ENCODE results near the gene HSPB6.
A peak's percentile ranks its signal among the peaks of the same experiment; 100 is the strongest.

The HSPB6 gene

DNA sequence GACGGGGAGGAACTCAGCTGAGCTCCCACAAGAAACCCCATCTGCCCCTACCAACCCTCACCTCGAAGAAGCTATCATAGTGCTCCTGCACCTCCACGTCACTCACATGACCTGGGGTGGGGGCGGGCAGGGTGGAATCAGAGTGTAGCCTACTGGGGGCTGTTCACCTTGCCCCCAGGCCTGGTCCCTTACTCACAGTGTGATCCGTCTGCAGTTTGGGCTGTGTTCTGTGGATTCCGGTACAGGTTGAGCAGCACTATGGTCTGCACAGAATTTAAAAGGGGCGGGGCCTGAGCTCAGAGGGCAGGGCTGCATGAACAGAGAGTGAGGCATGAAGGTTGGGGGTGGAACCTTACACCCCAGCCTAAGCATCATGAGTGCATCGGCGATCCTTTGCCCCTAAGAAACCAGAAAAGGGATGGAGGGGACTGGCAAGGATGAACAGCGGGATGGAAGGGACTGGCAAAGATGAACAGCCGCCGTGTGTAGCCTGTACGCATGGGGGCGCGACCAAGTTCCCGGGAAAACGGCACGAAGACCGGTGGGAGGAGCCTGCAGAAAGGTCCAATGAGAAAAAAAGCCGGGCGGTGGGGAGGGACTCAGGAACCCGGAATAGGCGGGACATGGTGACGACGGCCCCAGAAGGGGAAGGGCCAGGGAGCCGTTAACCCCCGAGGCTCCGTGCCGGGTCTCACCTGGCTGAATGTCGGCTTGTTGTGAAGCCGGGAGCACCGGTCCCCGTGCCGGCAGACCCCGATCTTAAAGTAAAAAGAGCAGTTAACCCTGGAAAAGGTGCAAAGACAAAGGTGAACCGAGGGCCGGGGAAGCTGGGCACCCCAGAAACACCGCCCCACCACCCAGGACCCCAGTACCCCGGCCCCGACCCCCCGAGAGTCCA is 12.2 kb downstream of the HSPB6 start:
- peak; percentile 92 for DNase-seq

- DNase-seq, result no peak
Measured at GRCh38 chr19:35743640-35744429, 13.0 kb downstream of the HSPB6 start.

DNA sequence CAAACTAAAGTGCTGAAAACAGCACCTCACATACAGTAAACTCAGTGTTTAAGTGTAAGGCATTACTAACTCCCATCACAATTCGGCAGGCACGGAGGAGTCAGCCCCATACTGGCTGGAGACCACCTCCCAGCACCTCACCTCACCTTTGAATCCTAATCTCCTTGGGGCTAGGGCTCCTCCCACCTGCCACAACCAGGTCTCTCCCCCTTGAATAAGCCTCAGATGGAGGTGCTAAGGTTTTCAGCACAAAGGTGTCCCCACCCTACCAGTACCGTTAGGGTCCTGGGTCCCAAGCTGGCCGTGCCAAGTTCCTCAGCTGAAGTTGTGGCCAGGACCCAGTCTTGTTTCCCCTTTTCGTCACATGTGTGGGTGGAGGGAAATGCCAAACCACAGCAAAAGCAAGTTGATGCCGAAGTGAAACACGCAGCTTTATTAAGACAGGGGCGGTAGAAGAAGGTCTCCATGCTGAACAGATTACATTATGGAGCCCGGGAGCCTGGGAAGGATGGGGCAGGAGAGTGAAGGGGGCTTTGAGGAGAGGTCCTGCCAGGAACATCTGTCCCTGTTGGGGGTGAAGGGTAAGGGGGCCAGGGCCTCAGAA is 14.6 kb downstream of the HSPB6 start, which contains the start of gene IGFLR1:
Gene IGFLR1, minus strand, starts transcription at position 332 of the 604 bp plus-strand sequence. CDS start 1,272 bp downstream, outside the sequence.
- DNase-seq, result peak; percentile 82

- DNase-seq, result no peak
Measured at GRCh38 chr19:35741203-35741515, 15.7 kb downstream of the HSPB6 start.

GRCh38 chr19:35740423-35741202 is 16.2 kb downstream of the HSPB6 start:
- peak; percentile 97 for DNase-seq

- no peak for DNase-seq
Measured at GRCh38 chr19:35740108-35740422, 16.8 kb downstream of the HSPB6 start.

DNA sequence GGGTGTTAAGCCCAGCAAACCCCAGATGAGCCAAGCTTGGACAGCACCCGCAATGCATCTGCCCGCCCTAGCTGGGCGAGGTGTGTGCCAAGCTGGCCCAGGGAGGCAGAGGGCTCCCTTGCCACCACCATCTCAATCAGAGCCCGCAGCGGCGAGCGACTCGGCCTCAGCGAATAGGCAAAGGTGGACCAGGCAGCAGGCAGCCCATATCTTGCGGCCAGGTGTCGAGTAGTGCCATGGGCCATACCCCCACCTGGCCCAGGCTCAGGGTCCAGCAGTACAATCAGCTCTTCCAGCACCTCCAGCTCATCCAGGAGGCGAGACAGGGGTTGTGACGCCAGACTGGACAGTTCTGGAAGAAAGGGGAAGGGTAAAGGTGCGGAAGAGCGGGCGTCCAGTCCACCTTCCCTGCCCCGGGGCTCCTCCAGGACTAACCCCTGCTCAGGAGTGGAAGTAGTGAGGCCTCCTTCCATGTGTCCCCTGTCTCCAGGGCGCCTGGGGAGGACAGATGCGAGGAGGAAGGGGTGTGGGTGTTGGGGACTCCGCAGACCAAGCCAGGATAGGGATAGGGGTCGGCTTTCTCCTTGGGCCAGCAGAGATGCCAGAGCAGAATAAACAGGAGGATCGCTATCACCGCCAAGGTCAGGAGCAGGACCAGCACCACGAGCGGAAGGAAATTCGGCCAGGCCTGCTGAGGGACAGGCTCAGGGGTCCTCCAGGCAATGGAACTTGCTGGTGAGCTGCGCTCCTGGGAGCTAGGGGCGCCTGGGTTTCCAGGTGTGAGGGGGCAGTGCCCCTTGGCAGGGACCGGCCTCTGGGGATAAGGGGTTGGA is 17.3 kb downstream of the HSPB6 start:
- no peak for DNase-seq

- no peak for DNase-seq
Measured at GRCh38 chr19:35738887-35739229, 18.0 kb downstream of the HSPB6 start.

DNA sequence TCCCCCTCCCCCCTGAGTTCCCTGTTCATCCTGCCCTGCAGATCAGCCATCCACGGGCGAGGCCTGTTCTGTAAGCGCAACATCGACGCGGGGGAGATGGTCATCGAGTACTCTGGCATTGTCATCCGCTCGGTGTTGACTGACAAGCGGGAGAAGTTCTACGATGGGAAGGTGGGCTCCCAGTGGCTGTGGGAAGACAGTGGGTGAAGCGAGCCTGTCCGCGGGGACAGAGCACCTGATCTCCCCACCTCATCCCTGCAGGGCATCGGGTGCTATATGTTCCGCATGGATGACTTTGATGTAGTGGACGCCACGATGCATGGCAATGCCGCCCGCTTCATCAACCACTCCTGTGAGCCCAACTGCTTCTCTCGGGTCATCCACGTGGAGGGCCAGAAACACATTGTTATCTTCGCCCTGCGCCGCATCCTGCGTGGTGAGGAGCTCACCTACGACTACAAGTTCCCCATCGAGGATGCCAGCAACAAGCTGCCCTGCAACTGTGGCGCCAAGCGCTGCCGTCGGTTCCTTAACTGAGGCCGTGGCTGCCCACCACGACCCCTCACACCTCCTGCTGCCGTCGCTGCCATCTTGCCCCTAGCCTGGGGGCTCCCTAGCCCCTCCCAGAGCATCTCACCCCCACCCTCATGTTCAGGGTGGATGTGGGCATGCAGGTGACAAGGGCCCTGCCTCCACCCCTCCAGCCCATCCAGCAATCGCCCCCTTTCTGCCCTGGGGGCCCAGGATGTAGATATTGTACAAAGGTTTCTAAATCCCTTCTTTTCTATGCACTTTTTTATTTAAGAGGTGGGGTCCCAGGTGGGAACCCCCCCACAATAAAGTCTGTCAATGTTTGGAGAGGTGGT is 18.6 kb downstream of the HSPB6 start:
- no peak for DNase-seq

- no peak for DNase-seq
Measured at GRCh38 chr19:35736913-35737886, 19.6 kb downstream of the HSPB6 start.

- no peak for DNase-seq
Measured at GRCh38 chr19:35734889-35735288, 21.9 kb downstream of the HSPB6 start.

DNA sequence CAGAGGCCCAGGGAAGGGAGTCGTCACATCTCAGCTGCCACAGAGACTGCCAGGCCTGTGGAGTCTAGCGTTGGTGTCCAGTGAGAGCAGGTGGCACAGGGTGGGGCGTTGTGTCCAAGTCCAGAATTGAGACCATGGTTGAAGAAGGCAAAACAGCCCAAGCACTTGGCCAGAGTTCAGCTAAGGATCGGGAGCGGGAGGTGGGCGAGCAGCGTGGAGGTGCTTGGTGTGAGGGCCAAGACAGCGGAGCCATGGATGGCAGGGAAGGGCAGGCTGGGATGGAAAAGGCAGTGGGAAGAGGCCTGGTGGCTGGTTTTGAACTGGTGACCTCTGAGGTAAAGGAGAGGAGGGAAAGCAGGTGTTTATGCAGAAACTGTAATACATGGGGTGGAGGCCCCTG is 22.6 kb downstream of the HSPB6 start:
- no peak for DNase-seq

- no peak for DNase-seq
Measured at GRCh38 chr19:35733180-35734125, 23.4 kb downstream of the HSPB6 start.

DNA sequence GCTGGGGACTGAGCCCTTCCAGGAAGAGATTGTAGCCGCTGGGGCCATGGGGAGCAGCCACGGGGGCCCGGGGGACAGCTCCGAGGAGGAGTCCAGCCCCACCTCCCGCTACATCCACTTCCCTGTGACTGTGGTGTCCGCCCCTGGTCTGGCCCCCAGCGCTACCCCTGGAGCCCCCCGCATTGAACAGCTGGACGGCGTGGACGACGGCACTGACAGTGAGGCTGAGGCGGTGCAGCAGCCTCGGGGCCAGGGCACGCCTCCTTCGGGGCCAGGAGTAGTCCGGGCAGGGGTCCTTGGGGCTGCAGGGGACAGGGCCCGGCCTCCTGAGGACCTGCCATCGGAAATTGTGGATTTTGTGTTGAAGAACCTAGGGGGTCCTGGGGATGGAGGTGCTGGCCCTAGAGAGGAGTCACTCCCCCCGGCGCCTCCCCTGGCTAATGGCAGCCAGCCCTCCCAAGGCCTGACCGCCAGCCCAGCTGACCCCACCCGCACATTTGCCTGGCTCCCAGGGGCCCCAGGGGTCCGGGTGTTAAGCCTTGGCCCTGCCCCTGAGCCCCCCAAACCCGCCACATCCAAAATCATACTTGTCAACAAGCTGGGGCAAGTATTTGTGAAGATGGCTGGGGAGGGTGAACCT is 24.2 kb downstream of the HSPB6 start:
- no peak for DNase-seq

- no peak for DNase-seq
Measured at GRCh38 chr19:35731779-35732405, 24.9 kb downstream of the HSPB6 start.

GRCh38 chr19:35731353-35731752 is 25.5 kb downstream of the HSPB6 start:
- no peak for DNase-seq

GRCh38 chr19:35730326-35730725 is 26.5 kb downstream of the HSPB6 start:
- DNase-seq, result no peak

DNA sequence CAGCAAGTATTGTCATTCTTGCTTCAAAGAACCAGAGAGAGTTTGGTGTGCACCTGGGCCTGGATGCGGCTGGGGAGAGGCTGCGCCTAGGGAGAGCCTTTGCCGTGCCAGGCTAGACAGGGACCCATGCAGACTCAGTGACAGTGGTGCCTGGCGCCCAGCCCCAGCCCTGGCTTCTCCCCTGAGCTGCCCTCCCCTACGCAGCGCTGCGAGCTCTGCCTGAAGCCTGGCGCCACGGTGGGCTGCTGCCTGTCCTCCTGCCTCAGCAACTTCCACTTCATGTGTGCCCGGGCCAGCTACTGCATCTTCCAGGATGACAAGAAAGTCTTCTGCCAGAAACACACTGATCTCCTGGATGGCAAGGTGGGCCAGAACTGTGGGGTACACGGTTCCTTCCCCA is 27.1 kb downstream of the HSPB6 start:
- DNase-seq, result no peak
